GM12878 (cell line): ENCODE data around the gene PAM16. TPM values are rescaled to one million over a fixed set of nuclear protein-coding genes. Genes with fewer than 3 reads are reported as not detected.

Experiments
- ATAC-seq: fragments of 200-7000 bp; cut with Tn5 transposase; 3 replicates; pipeline ENCODE4 v1.9.1; 2020; ENCODE audit warnings: mild to moderate bottlenecking, moderate library complexity
- BruUV-seq: library from RNA; stranded (reverse); fragments of 400-500 nt; replicated peaks from 2 replicates; lab custom pipeline; 2021; lab: Mats Ljungman, UMichigan
- CTCF ChIA-PET: fragments of 300-600 bp; sonication (Branson Sonifier 250); formaldehyde crosslinking; extraction: SDS; loops from one replicate; lab custom pipeline; 2021; ENCODE audit warnings: inconsistent platforms; lab: Yijun Ruan, JAX
- POLR2A ChIA-PET: fragments of 350-600 bp; formaldehyde crosslinking; extraction: SDS; loops from one replicate; lab custom pipeline; 2021; ENCODE audit warnings: inconsistent platforms; lab: Charles Lee
- RAD21 ChIA-PET: fragments of 300-600 bp; sonication (Branson Sonifier 250); formaldehyde crosslinking; loops from one replicate; lab custom pipeline; 2023; ENCODE audit warnings: antibody characterized with exemption; ENCODE audit not compliant: unreplicated experiment; lab: Charles Lee
- SMC1A ChIA-PET: fragments of 300-600 bp; sonication (Branson Sonifier 250); formaldehyde crosslinking; loops from one replicate; lab custom pipeline; 2023; ENCODE audit not compliant: unreplicated experiment, uncharacterized antibody; lab: Charles Lee
- DNase-seq: peaks from one replicate; pipeline ENCODE4 v3.0.0-alpha.2; 2011; ENCODE audit warnings: low read depth, low spot score
- FAIRE-seq: peaks from 3 replicates; lab custom pipeline; 2011; peaks lifted over from hg19 to GRCh38; lab: Jason Lieb, UNC
- H2AFZ ChIP-seq: 2 replicates; pipeline ENCODE4 v1.6.0; 2011; ENCODE audit warnings: low read depth, low read length, control low read depth; ENCODE audit not compliant: control insufficient read depth
- H3K27ac ChIP-seq: 2 replicates; pipeline ENCODE4 v1.5.1; 2011; ENCODE audit warnings: control low read depth; ENCODE audit not compliant: control insufficient read depth, insufficient read depth
- H3K27me3 ChIP-seq, 2 experiments: replicated peaks in 1 of 2; 2 replicates each; pipeline versions ENCODE4 v1.6.0 to v1.6.1; 2011; ENCODE audit warnings: low read length in 1 of 2; ENCODE audit not compliant: control insufficient read depth in 2 of 2, insufficient read depth in 2 of 2
- H3K36me3 ChIP-seq, 2 experiments: 2 replicates each; pipeline ENCODE4 v1.5.1; 2011; ENCODE audit warnings: low read length in 1 of 2; ENCODE audit not compliant: control insufficient read depth in 2 of 2, insufficient read depth in 2 of 2
- H3K4me1 ChIP-seq: 2 replicates; pipeline ENCODE4 v1.6.1; 2011; ENCODE audit warnings: mild to moderate bottlenecking, low read length, moderate library complexity, mixed read lengths; ENCODE audit not compliant: control insufficient read depth, insufficient read depth
- H3K4me2 ChIP-seq: 2 replicates; pipeline ENCODE4 v1.6.0; 2011; ENCODE audit warnings: control low read depth; ENCODE audit not compliant: control insufficient read depth, insufficient read depth
- H3K4me3 ChIP-seq: fragments of 200-600 bp; sonication (generic); 2 replicates; pipeline ENCODE4 v1.5.1; 2016
- H3K79me2 ChIP-seq: 2 replicates; pipeline ENCODE4 v1.6.0; 2011; ENCODE audit warnings: low read length; ENCODE audit not compliant: control insufficient read depth, insufficient read depth
- H3K9ac ChIP-seq: 2 replicates; pipeline ENCODE4 v1.8.0; 2011; ENCODE audit warnings: low read length, control low read depth, mixed read lengths; ENCODE audit not compliant: control insufficient read depth, insufficient read depth
- H3K9me3 ChIP-seq: replicated peaks from 3 replicates; pipeline ENCODE4 v1.5.1; 2011; ENCODE audit warnings: mild to moderate bottlenecking, low read length; ENCODE audit not compliant: control insufficient read depth, insufficient read depth
- H4K20me1 ChIP-seq: 2 replicates; pipeline ENCODE4 v1.6.0; 2011; ENCODE audit not compliant: control insufficient read depth, insufficient read depth
- IRF5 ChIP-seq: fragments of 450-650 bp; IDR thresholded peaks from 2 replicates; pipeline ENCODE4 v1.6.1; 2017; ENCODE audit warnings: borderline replicate concordance
- STAT3 ChIP-seq: IDR thresholded peaks from 2 replicates; pipeline ENCODE4 v1.6.1; 2011; ENCODE audit warnings: low read depth, low read length, improper control_type of control experiment
- WGBS: methylation state at CpG from one replicate; pipeline ENCODE4 v1.1.6; 2016; ENCODE audit warnings: low lambda C conversion rate; ENCODE audit not compliant: insufficient replicate concordance, insufficient coverage; ENCODE audit errors: missing lambda C conversion rate; 5-methylcytosine and 5-hydroxymethylcytosine counted together
- in situ Hi-C: fragments of 300-500 bp; cut with MboI; formaldehyde crosslinking; loops from 9 replicates; pipeline ENCODE4 v1.14.3; 2018; ENCODE audit warnings: mixed read lengths
- intact Hi-C: fragments of 100-400 bp; cut with micrococcal nuclease; formaldehyde crosslinking; loops from one replicate; pipeline ENCODE4 v1.14.2; 2022; ENCODE audit not compliant: unreplicated experiment
- polyA plus RNA-seq, 11 experiments: library from polyadenylated mRNA; depleted of rRNA in 4 of 11; unstranded in 6 of 11; stranded (reverse) in 5 of 11; fragments of >200 nt; fragmentation: Nextera tagmentation in 4 of 11; fragmentation: Illumina TruSeq in 1 of 11; extraction: Ambion mirVana in 4 of 11; extraction: Trizol in 1 of 11; gene quantifications; 1 replicate in 1 of 11; 2 replicates in 10 of 11; pipeline versions ENCODE4 v1.2.1 to v1.2.3, GENCODE V29; 2011 to 2016; ENCODE audit warnings: inconsistent platforms in 2 of 11, missing spikeins in 2 of 11, low read depth in 1 of 11
- total RNA-seq, 4 experiments: library from RNA; depleted of rRNA in 3 of 4; stranded (reverse); fragments of >200 nt in 3 of 4; fragmentation: Illumina TruSeq in 1 of 4; extraction: Trizol in 1 of 4; gene quantifications; 2 replicates each; pipeline versions ENCODE4 v1.2.1 to v1.2.3, GENCODE V29; 2013 to 2021
- TF ChIP-seq, protein P1 (sequence below): fragments of 450-650 bp; IDR thresholded peaks from 2 replicates; pipeline ENCODE4 v1.6.1; 2016; ENCODE audit warnings: mild to moderate bottlenecking, moderate library complexity, borderline replicate concordance

PAM16 gene
- total and polyA plus RNA-seq, 10 of the 15 experiments (the other 5 are each of a cell fraction or from before 2014, with no cell fraction given), result 18.5 to 94.3 (median 51.5) TPM

DNA sequence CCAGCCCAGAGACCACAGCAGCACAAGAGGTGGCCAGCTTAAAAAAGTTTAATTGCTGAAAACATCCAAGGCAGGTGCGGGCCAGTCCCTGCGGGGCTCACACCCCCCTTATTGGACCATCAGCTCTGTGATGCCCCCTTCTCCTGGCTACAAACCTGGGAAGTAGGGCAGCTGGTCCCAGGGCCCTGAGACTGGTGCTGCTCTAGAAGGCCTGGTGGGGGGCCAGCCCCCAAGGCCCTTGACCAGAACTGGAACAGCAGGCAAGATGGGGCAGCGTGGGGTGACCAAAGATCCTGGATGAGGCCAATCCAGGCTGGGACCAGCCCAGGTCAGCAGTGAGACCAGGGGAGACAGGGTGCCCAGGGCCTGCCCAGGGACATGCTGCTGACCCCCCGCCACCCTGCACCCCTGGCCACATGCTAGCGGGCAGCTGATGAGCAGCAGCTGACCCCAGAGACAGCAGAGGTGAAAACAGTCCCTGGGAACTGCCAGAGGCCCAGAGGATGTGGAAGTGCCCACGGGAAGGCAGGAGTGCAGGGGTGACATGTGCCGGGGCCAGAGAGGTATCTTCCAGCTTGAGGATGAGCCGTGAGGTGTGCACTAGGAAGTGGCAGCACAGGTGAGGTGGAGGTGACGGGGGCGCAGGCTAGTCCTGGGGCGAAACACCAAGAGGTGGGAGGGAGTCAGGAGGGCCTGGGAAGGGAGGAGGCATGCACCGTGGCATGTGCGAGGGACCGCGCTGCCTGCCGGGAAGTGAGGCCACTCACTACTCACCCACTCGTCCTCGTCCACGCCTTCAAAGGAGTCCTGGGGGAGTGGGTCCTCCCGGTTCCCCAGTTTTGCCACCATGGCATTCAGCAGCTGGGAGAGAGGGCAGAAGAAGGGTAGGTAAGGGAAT lies 3.6 kb upstream of the PAM16 start:
- SMC1A ChIA-PET, result no interaction called here
- no peak overlapping the region for H3K4me2 ChIP-seq
- RAD21 ChIA-PET, result no interaction called here
- no peaks in the 10 kb centered on the region for H3K9me3 ChIP-seq
- no peak for FAIRE-seq
- peaks cover 4 to 6% of the 10 kb centered on the region in 2 experiments; a peak in 3 of 4 replicates for H3K36me3 ChIP-seq
- no peak overlapping the region for H3K9ac ChIP-seq
- H3K4me3 ChIP-seq, result no peak overlapping the region
- POLR2A ChIA-PET, result no interaction called here
- no peak for DNase-seq
- TF ChIP-seq IRF5, result no peak
- TF ChIP-seq, protein P1, sequence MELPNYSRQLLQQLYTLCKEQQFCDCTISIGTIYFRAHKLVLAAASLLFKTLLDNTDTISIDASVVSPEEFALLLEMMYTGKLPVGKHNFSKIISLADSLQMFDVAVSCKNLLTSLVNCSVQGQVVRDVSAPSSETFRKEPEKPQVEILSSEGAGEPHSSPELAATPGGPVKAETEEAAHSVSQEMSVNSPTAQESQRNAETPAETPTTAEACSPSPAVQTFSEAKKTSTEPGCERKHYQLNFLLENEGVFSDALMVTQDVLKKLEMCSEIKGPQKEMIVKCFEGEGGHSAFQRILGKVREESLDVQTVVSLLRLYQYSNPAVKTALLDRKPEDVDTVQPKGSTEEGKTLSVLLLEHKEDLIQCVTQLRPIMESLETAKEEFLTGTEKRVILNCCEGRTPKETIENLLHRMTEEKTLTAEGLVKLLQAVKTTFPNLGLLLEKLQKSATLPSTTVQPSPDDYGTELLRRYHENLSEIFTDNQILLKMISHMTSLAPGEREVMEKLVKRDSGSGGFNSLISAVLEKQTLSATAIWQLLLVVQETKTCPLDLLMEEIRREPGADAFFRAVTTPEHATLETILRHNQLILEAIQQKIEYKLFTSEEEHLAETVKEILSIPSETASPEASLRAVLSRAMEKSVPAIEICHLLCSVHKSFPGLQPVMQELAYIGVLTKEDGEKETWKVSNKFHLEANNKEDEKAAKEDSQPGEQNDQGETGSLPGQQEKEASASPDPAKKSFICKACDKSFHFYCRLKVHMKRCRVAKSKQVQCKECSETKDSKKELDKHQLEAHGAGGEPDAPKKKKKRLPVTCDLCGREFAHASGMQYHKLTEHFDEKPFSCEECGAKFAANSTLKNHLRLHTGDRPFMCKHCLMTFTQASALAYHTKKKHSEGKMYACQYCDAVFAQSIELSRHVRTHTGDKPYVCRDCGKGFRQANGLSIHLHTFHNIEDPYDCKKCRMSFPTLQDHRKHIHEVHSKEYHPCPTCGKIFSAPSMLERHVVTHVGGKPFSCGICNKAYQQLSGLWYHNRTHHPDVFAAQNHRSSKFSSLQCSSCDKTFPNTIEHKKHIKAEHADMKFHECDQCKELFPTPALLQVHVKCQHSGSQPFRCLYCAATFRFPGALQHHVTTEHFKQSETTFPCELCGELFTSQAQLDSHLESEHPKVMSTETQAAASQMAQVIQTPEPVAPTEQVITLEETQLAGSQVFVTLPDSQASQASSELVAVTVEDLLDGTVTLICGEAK, result no peak
- no peak for TF ChIP-seq STAT3
- TF ChIP-seq, all 136 proteins: peak for 0
- no peaks in the 10 kb centered on the region for H3K27me3 ChIP-seq
- no peak overlapping the region for H2AFZ ChIP-seq
- no TSS peak for BruUV-seq
- in situ Hi-C loops, result no loop called here
- intact Hi-C loops, result loop anchor here (10.0 kb wide), 1 partner anchor 120 kb away; the partner anchor contains the start of genes HMOX2 and NMRAL1
- peaks cover 12% of the 10 kb centered on the region for H3K79me2 ChIP-seq
- H3K27ac ChIP-seq, result no peak overlapping the region
- no peak for ATAC-seq
- H3K4me1 ChIP-seq, result no peaks in the 10 kb centered on the region
- CTCF ChIA-PET, result interaction anchor here (2.4 kb wide), 1 partner anchor 101 kb away, joined by 6 read pairs; no protein-coding TSS in a partner anchor
- WGBS, result 88% methylated on average over 17 of the region's 20 CpGs
- no peaks in the 10 kb centered on the region for H4K20me1 ChIP-seq
